WERI-Rb-1 (cell line): ENCODE measurements around the gene RASGRP4.
"Not testable (repeated sequence)": the region's sequence is repeated elsewhere in the genome, so short reads cannot be mapped to it uniquely, and the experiment has no call there.

ENCODE experiments used
- DNase-seq: peaks from one replicate; pipeline ENCODE4 v3.0.0-alpha.2; 2020
- H3K27ac ChIP-seq: fragments of 250-450 bp; sonication (Bioruptor Pico); 2 replicates; pipeline ENCODE4 v1.5.1; 2020; ENCODE audit warnings: mild to moderate bottlenecking, moderate library complexity
- H3K27me3 ChIP-seq: fragments of 250-450 bp; sonication (Bioruptor Pico); 2 replicates; pipeline ENCODE4 v1.5.1; 2021; ENCODE audit warnings: mild to moderate bottlenecking, low read depth, moderate library complexity; ENCODE audit not compliant: insufficient read depth, severe bottlenecking
- H3K36me3 ChIP-seq: fragments of 250-450 bp; sonication (Bioruptor Pico); 2 replicates; pipeline ENCODE4 v1.5.1; 2020; ENCODE audit warnings: mild to moderate bottlenecking, moderate library complexity
- H3K4me3 ChIP-seq: 2 replicates; pipeline ENCODE4 v1.5.1; 2011; ENCODE audit warnings: low read depth, mild to moderate bottlenecking, control low read depth, low read length
- H3K9me3 ChIP-seq: fragments of 250-450 bp; sonication (Bioruptor Pico); 2 replicates; pipeline ENCODE4 v1.5.1; 2021; ENCODE audit warnings: mild to moderate bottlenecking, moderate library complexity; ENCODE audit not compliant: severe bottlenecking
- TF ChIP-seq, protein P1 (sequence below): IDR thresholded peaks from 2 replicates; pipeline ENCODE4 v1.5.1; 2011; ENCODE audit warnings: low read depth, mild to moderate bottlenecking, control low read depth, inconsistent platforms, low read length

The RASGRP4 gene

DNA sequence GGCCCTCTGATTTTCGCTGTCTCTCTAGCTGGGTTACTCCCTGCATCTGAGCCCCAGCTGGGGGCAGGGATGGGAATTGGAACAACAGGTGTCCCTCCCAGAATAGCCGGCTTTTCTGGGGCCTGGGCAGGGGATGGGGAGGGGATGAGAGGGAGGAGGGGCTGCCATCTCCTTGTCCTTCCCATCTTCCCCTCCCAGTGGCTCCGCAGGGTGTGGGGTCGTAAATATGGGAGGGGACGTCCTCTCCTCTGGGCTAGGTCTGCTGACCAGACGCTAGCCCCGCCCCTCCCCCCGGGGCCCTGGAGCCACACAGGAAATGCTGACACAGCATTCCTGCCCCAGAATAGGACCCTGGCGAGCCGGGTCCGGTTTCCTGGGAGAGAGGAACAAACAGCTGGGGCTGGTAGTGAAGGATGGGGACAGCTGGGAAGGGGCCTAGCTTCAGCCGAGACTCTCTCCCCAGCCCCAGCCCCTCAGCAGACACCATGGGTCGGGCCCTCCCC is 8.6 kb upstream of the RASGRP4 start:
- Histone ChIP-seq H3K36me3 (no peaks in the 10 kb centered on the region), H3K9me3 (no peaks in the 10 kb centered on the region), H3K4me3 (peak overlapping the region; percentile 19), H3K27me3 (no peaks in the 10 kb centered on the region), H3K27ac (peak overlapping the region; percentile 62)
- TF ChIP-seq, protein P1, sequence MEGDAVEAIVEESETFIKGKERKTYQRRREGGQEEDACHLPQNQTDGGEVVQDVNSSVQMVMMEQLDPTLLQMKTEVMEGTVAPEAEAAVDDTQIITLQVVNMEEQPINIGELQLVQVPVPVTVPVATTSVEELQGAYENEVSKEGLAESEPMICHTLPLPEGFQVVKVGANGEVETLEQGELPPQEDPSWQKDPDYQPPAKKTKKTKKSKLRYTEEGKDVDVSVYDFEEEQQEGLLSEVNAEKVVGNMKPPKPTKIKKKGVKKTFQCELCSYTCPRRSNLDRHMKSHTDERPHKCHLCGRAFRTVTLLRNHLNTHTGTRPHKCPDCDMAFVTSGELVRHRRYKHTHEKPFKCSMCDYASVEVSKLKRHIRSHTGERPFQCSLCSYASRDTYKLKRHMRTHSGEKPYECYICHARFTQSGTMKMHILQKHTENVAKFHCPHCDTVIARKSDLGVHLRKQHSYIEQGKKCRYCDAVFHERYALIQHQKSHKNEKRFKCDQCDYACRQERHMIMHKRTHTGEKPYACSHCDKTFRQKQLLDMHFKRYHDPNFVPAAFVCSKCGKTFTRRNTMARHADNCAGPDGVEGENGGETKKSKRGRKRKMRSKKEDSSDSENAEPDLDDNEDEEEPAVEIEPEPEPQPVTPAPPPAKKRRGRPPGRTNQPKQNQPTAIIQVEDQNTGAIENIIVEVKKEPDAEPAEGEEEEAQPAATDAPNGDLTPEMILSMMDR: no peak
- DNase-seq: peak; percentile 79

DNA sequence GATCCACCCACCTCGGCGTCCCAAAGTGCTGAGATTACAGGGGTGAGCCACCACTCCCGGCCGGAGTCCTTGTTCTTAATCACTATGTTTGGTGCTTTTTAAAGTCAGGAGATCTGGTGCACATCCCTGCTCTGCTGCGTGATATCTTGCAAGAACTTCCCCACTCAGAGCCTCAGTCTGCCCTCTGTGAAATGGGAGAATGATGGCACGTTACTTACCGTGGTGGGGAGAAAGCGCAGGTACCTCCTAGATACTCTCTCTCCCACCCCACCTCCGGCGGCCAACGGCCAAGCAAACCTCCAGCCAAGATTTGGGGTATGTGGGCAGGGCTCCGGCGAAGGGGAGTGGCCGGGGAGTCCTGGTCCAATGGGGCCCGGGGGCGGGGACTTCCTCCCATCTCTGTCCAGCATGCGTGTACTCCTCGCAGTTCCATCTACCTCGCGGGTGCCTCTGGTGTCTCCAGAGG is 7.3 kb upstream of the RASGRP4 start, which contains the start of gene RYR1:
RYR1 (plus strand) TSS at position 424 of the 466 bp plus-strand sequence. CDS start 139 bp downstream, outside the sequence.
- no peaks in the 10 kb centered on the region for H3K9me3 ChIP-seq
- H3K4me3 ChIP-seq: peak within 1 kb of the TSS; percentile 19
- no peaks in the 10 kb centered on the region for H3K36me3 ChIP-seq
- TF ChIP-seq, protein P1: no peak
- H3K27ac ChIP-seq: peak within 1 kb of the TSS; percentile 62
- no peak for DNase-seq
- no peaks in the 10 kb centered on the region for H3K27me3 ChIP-seq

DNA sequence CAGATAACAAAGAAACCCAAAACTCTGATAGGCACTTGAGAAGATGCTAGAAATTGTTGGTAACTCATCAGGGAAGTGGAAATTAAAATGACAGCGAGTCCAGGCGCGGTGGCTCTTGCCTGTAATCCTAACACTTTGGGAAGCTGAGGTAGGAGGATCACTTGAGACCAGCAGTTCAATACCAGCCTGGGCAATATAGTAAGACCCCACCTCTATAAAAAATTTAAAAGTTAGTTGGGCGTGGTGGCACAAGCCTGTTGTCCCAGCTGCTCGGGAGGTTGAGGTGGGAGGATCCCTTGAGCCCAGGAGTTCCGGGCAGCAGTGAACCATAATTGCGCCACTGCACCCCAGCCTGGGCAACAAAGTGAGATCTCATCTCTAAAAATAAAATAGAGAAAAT is 4.9 kb upstream of the RASGRP4 start:
- no peaks in the 10 kb centered on the region for H3K27me3 ChIP-seq
- TF ChIP-seq, protein P1: no peak
- no peak overlapping the region for H3K27ac ChIP-seq
- no peaks in the 10 kb centered on the region for H3K9me3 ChIP-seq
- DNase-seq: no peak
- H3K4me3 ChIP-seq: no peak overlapping the region
- no peaks in the 10 kb centered on the region for H3K36me3 ChIP-seq

DNA sequence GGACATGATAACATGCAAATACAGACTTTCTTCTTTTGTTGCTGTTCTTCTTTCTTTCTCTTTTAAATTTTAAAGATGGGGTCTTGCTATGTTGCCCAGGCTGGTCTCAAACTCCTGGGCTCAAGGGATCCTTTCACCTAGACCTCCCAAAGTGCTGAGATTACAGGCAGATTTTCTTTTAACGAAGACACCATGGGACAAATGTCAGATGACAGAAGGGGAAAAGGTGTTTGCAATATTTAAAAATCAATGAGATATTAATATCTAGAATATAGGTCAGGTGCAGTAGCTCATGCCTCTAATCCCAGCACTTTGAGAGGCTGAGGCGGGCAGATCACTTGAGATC is 3.8 kb upstream of the RASGRP4 start:
- no peak for DNase-seq
- Histone ChIP-seq H3K36me3 (no peaks in the 10 kb centered on the region), H3K27ac (no peak overlapping the region), H3K4me3 (no peak overlapping the region), H3K9me3 (no peaks in the 10 kb centered on the region), H3K27me3 (no peaks in the 10 kb centered on the region)
- TF ChIP-seq, protein P1: no peak

DNA sequence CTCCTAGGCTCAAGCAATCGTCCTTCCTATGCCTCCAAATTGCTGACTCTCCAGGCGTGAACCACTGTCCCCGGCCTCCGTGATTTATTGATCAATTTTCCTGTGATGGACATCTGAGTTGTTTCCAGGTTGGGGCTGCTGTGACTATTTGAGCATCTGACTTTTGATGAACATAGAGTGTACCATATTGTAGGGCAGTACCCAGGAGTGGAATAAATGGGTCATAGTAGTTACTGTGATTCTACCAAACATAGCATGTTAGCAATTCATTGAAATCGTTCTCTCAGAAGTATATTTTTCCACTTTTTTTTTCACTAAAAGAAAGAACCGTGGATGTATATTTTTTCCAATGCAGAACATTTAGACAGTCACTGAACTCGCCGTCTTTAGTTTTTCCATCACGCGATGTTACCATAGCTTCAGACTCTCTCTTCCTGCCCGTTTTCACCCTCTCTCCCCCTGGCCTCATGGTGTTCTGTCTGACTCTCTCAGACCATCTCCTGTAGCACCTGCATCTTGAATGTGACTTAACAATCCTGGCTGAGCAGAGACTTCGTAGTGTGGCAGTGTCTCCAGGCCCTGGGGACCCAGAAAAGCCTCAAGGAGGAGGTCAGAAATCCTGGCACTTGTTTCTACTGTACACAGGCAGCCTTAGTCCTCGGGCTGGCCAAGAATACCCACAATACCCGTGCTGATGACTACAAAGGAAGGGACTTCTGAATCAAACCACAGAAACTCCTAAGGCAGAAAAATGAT is 3.2 kb upstream of the RASGRP4 start:
- no peak overlapping the region for H3K4me3 ChIP-seq
- TF ChIP-seq, protein P1: no peak
- H3K27me3 ChIP-seq: no peaks in the 10 kb centered on the region
- no peaks in the 10 kb centered on the region for H3K36me3 ChIP-seq
- H3K27ac ChIP-seq: no peak overlapping the region
- no peak for DNase-seq
- no peaks in the 10 kb centered on the region for H3K9me3 ChIP-seq

DNA sequence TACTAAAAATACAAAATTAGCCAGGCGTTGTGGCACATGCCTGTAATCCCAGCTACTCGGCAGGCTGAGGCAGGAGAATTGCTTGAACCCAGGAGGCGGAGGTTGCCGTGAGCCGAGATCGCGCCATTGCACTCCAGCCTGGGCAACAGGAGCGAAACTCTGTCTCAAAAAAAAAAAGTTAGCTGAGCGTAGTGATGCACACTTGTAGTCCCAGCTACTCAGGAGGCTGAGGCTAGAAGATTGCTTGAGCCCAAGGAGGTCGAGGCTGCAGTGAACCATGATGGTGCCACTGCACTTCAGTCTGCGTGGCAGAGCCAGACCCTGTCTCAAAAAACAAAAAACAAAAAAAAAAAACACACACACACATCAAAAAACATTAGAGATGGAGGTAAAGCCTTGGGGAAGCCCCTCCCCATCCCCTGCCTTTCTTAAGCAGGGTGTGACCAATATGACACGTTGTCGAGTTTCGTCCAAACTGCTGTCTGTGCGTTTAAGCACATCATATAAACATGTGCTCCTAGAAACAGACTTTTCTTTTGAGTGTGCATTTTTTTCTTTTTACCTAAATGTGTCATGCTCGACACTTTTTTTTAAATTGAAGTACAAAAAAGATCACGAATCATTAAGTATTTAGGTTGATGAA is 1.1 kb upstream of the RASGRP4 start:
- not testable (repeated sequence) for H3K27ac ChIP-seq, H3K4me3 ChIP-seq, DNase-seq, H3K9me3 ChIP-seq, H3K36me3 ChIP-seq, H3K27me3 ChIP-seq
